GM23338 (cell line): ENCODE results near the gene SMAD1.

Experiments used
- CREB1 ChIP-seq: fragments of 250-450 bp; sonication (Bioruptor Pico); IDR thresholded peaks from 2 replicates; pipeline ENCODE4 v1.5.0; 2020; ENCODE audit warnings: low read depth, mild to moderate bottlenecking, moderate library complexity
- EZH2 ChIP-seq: fragments of 200-600 bp; sonication (generic); IDR thresholded peaks from one replicate; pipeline ENCODE4 v1.8.0; 2017; ENCODE audit warnings: antibody characterized with exemption, mild to moderate bottlenecking, low read depth; ENCODE audit not compliant: unreplicated experiment
- EZH2phosphoT487 ChIP-seq: fragments of 200-600 bp; sonication (generic); IDR thresholded peaks from one replicate; pipeline ENCODE4 v1.8.1; 2018; ENCODE audit warnings: antibody characterized with exemption; ENCODE audit not compliant: unreplicated experiment
- JUNB ChIP-seq: IDR thresholded peaks from one replicate; pipeline ENCODE4 v1.6.1; 2016; ENCODE audit warnings: antibody characterized with exemption; ENCODE audit not compliant: unreplicated experiment
- NANOG ChIP-seq: IDR thresholded peaks from 2 replicates; pipeline ENCODE4 v1.6.1; 2016; ENCODE audit warnings: antibody characterized with exemption, borderline replicate concordance
- POLR2AphosphoS5 ChIP-seq: IDR thresholded peaks from 2 replicates; pipeline ENCODE4 v1.6.1; 2016; ENCODE audit warnings: antibody characterized with exemption, low read depth
- REST ChIP-seq: IDR thresholded peaks from one replicate; pipeline ENCODE4 v1.6.1; 2018; ENCODE audit warnings: antibody characterized with exemption; ENCODE audit not compliant: unreplicated experiment
- STAT1 ChIP-seq: IDR thresholded peaks from one replicate; pipeline ENCODE4 v1.6.1; 2016; ENCODE audit warnings: antibody characterized with exemption; ENCODE audit not compliant: unreplicated experiment
- TF ChIP-seq, protein P1 (sequence below), 2 experiments: fragments of 200-600 bp in 1 of 2; sonication (generic) in 1 of 2; conservative IDR thresholded peaks; 2 replicates each; pipeline versions ENCODE4 v1.5.1 to v1.6.1; 2016 to 2017; ENCODE audit warnings: antibody characterized with exemption in 2 of 2, low read depth in 2 of 2, mild to moderate bottlenecking in 2 of 2, moderate library complexity in 1 of 2
- TF ChIP-seq, protein P2 (sequence below): IDR thresholded peaks from 2 replicates; pipeline ENCODE4 v1.6.1; 2016; ENCODE audit warnings: antibody characterized with exemption

DNA sequence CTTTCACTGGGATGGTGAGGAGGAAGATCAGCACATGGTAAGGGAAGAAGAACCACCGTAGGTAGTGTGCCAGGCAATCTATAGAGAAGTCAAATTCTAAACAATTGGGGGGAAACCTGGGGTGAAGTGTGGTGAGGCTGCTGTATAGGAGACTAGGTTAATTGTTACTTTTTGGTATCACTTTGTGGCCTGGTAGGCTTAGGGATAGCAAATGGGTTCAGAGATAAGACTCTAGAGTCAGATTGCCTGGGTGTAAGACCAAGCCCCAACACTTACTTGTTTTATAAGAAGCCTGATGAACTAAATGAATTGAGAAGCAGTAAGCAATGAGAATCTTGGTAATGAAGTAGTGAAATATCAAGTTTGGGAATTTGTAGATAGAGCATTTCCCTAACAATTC, 8.7 kb downstream of the SMAD1 start:
- no peak for TF ChIP-seq POLR2AphosphoS5
- no peak for TF ChIP-seq CREB1 (CRISPR knock-in tag)
- TF ChIP-seq, protein P1, sequence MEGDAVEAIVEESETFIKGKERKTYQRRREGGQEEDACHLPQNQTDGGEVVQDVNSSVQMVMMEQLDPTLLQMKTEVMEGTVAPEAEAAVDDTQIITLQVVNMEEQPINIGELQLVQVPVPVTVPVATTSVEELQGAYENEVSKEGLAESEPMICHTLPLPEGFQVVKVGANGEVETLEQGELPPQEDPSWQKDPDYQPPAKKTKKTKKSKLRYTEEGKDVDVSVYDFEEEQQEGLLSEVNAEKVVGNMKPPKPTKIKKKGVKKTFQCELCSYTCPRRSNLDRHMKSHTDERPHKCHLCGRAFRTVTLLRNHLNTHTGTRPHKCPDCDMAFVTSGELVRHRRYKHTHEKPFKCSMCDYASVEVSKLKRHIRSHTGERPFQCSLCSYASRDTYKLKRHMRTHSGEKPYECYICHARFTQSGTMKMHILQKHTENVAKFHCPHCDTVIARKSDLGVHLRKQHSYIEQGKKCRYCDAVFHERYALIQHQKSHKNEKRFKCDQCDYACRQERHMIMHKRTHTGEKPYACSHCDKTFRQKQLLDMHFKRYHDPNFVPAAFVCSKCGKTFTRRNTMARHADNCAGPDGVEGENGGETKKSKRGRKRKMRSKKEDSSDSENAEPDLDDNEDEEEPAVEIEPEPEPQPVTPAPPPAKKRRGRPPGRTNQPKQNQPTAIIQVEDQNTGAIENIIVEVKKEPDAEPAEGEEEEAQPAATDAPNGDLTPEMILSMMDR (conservative IDR thresholded peaks at IDR 0.05; ENCODE audit: low read depth in 2 of 2), result no peak
- TF ChIP-seq EZH2, result no peak
- TF ChIP-seq EZH2phosphoT487, result no peak
- TF ChIP-seq JUNB, result no peak
- TF ChIP-seq REST, result no peak
- no peak for TF ChIP-seq NANOG
- no peak for TF ChIP-seq STAT1
- TF ChIP-seq, protein P2, sequence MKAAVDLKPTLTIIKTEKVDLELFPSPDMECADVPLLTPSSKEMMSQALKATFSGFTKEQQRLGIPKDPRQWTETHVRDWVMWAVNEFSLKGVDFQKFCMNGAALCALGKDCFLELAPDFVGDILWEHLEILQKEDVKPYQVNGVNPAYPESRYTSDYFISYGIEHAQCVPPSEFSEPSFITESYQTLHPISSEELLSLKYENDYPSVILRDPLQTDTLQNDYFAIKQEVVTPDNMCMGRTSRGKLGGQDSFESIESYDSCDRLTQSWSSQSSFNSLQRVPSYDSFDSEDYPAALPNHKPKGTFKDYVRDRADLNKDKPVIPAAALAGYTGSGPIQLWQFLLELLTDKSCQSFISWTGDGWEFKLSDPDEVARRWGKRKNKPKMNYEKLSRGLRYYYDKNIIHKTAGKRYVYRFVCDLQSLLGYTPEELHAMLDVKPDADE, result no peak
